ENCODE data around the gene CABCOCO1.

DNA sequence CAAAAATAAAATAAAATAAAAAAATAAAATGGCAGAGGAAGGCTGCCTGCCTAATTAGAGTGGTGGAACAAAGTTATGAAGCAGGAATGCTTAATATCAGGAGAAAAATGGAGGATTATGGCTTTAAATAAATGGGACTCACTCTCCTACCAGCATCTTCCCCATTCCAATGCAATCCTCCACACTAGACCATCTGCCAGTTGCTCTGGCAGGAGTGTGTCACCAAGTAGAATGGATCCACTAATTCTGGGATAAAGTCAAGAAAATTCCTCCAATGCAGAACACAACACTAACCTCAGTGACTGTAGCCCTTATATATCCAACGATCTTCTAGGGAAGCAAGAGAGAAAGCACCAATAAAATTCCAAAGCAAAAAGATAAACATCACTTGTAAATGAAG lies 126.3 kb downstream of the CABCOCO1 start:
- TF ChIP-seq, protein P1, sequence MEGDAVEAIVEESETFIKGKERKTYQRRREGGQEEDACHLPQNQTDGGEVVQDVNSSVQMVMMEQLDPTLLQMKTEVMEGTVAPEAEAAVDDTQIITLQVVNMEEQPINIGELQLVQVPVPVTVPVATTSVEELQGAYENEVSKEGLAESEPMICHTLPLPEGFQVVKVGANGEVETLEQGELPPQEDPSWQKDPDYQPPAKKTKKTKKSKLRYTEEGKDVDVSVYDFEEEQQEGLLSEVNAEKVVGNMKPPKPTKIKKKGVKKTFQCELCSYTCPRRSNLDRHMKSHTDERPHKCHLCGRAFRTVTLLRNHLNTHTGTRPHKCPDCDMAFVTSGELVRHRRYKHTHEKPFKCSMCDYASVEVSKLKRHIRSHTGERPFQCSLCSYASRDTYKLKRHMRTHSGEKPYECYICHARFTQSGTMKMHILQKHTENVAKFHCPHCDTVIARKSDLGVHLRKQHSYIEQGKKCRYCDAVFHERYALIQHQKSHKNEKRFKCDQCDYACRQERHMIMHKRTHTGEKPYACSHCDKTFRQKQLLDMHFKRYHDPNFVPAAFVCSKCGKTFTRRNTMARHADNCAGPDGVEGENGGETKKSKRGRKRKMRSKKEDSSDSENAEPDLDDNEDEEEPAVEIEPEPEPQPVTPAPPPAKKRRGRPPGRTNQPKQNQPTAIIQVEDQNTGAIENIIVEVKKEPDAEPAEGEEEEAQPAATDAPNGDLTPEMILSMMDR (conservative IDR thresholded peaks at IDR 0.05): no peak
- TF ChIP-seq ZFX (IDR thresholded peaks at IDR 0.05): no peak
